Panc1 (cell line): Measurements from ENCODE around the gene LYG2.

Source experiments
- CTCF ChIP-seq: fragments of 450-650 bp; IDR thresholded peaks from 2 replicates; pipeline ENCODE4 v1.5.1; 2017; ENCODE audit warnings: mild to moderate bottlenecking
- POLR2AphosphoS5 ChIP-seq: IDR thresholded peaks from 2 replicates; pipeline ENCODE4 v1.6.1; 2012; ENCODE audit warnings: mild to moderate bottlenecking, low read depth, low read length, moderate library complexity

- TF ChIP-seq CTCF, result no peak
- TF ChIP-seq POLR2AphosphoS5, result no peak
These were observed 4.7 kb upstream of the LYG2 start for GRCh38 chr2:99260184-99260583.
